HepG2 (cell line): ENCODE data around the gene IPO9. TPM values are rescaled to one million over a fixed set of nuclear protein-coding genes. Genes with fewer than 3 reads are reported as not detected.

Source experiments
- BCL6 ChIP-seq: IDR thresholded peaks from 2 replicates; pipeline ENCODE4 v1.6.1; 2016; ENCODE audit warnings: missing genetic modification reagents, missing compliant biosample characterization
- CEBPB ChIP-seq: IDR thresholded peaks from 2 replicates; pipeline ENCODE4 v1.6.1; 2011; ENCODE audit warnings: low read depth, low read length, improper control_type of control experiment, borderline replicate concordance
- CHD4 ChIP-seq: fragments of 200-600 bp; sonication (generic); IDR thresholded peaks from 2 replicates; pipeline ENCODE4 v1.7.0; 2017; ENCODE audit warnings: mild to moderate bottlenecking, low read length, borderline replicate concordance
- DRAP1 ChIP-seq: IDR thresholded peaks from 2 replicates; pipeline ENCODE4 v1.6.1; 2016; ENCODE audit warnings: missing genetic modification reagents, missing compliant biosample characterization
- EZH2 ChIP-seq: conservative IDR thresholded peaks from 2 replicates; pipeline ENCODE4 v1.6.1; 2012; ENCODE audit warnings: mild to moderate bottlenecking, low read depth, low read length, moderate library complexity
- FIP1L1 ChIP-seq: fragments of 200-400 bp; formaldehyde crosslinking; IDR thresholded peaks from 2 replicates; pipeline ENCODE4 v1.6.1; 2018; ENCODE audit warnings: low read depth, mild to moderate bottlenecking, low read length, moderate library complexity, borderline replicate concordance; ENCODE audit not compliant: insufficient read depth
- FOXK1 ChIP-seq: sonication (generic); formaldehyde crosslinking; IDR thresholded peaks from 2 replicates; pipeline ENCODE4 v1.4.0; 2020; ENCODE audit warnings: low read depth, missing genetic modification reagents, borderline replicate concordance
- GRHL1 ChIP-seq: sonication (generic); formaldehyde crosslinking; conservative IDR thresholded peaks from 2 replicates; pipeline ENCODE4 v1.8.0; 2022; ENCODE audit warnings: missing genetic modification reagents
- HIVEP1 ChIP-seq: sonication (generic); formaldehyde crosslinking; IDR thresholded peaks from 2 replicates; pipeline ENCODE4 v1.4.0; 2020; ENCODE audit warnings: mild to moderate bottlenecking, missing genetic modification reagents
- KAT8 ChIP-seq: IDR thresholded peaks from 2 replicates; pipeline ENCODE4 v1.6.1; 2016; ENCODE audit warnings: missing genetic modification reagents, missing compliant biosample characterization
- KLF6 ChIP-seq: IDR thresholded peaks from 2 replicates; pipeline ENCODE4 v1.8.0; 2016; ENCODE audit warnings: missing biosample characterization, missing genetic modification reagents
- MBNL3 ChIP-seq: fragments of 250-450 bp; sonication (Bioruptor Pico); conservative IDR thresholded peaks from 2 replicates; pipeline ENCODE4 v1.8.0; 2022; ENCODE audit warnings: mild to moderate bottlenecking, inconsistent platforms
- SMAD3 ChIP-seq: sonication (generic); formaldehyde crosslinking; IDR thresholded peaks from 2 replicates; pipeline ENCODE4 v1.4.0; 2020; ENCODE audit warnings: missing genetic modification reagents
- SRSF1 ChIP-seq: fragments of 200-400 bp; formaldehyde crosslinking; optimal IDR thresholded peaks from 2 replicates; pipeline ENCODE3; 2017; ENCODE audit warnings: mild to moderate bottlenecking, low read depth, low read length, moderate library complexity
- STAG1 ChIP-seq: sonication (generic); formaldehyde crosslinking; IDR thresholded peaks from 2 replicates; pipeline ENCODE4 v1.4.0; 2020; ENCODE audit warnings: missing genetic modification reagents
- WIZ ChIP-seq: sonication (generic); formaldehyde crosslinking; IDR thresholded peaks from 2 replicates; pipeline ENCODE4 v1.5.1; 2020; ENCODE audit warnings: mild to moderate bottlenecking, missing genetic modification reagents
- ZNF207 ChIP-seq: fragments of 450-650 bp; IDR thresholded peaks from 2 replicates; pipeline ENCODE4 v1.6.1; 2016; ENCODE audit warnings: antibody characterized with exemption, borderline replicate concordance
- ZNF3 ChIP-seq: IDR thresholded peaks from 2 replicates; pipeline ENCODE4 v1.7.0; 2017; ENCODE audit warnings: inconsistent platforms
- ZNF337 ChIP-seq: sonication (generic); formaldehyde crosslinking; IDR thresholded peaks from 2 replicates; pipeline ENCODE4 v1.5.1; 2020; ENCODE audit warnings: missing genetic modification reagents, low read depth, mild to moderate bottlenecking, borderline replicate concordance
- ZNF350 ChIP-seq: sonication (generic); formaldehyde crosslinking; IDR thresholded peaks from 2 replicates; pipeline ENCODE4 v1.4.0; 2020; ENCODE audit warnings: mild to moderate bottlenecking, low read depth, missing genetic modification reagents, borderline replicate concordance
- ZNF496 ChIP-seq: sonication (generic); formaldehyde crosslinking; IDR thresholded peaks from 2 replicates; pipeline ENCODE4 v1.8.1; 2023; ENCODE audit warnings: mild to moderate bottlenecking, moderate library complexity, missing genetic modification reagents; ENCODE audit not compliant: insufficient replicate concordance
- ZNF549 ChIP-seq: sonication (generic); formaldehyde crosslinking; IDR thresholded peaks from 2 replicates; pipeline ENCODE4 v1.5.0; 2020; ENCODE audit warnings: missing genetic modification reagents
- ZNF550 ChIP-seq: sonication (generic); formaldehyde crosslinking; IDR thresholded peaks from 2 replicates; pipeline ENCODE4 v1.4.0; 2020; ENCODE audit warnings: mild to moderate bottlenecking, missing genetic modification reagents, borderline replicate concordance
- ZNF569 ChIP-seq: sonication (generic); formaldehyde crosslinking; IDR thresholded peaks from 2 replicates; pipeline ENCODE4 v1.5.0; 2020; ENCODE audit warnings: mild to moderate bottlenecking, missing genetic modification reagents, moderate library complexity, borderline replicate concordance
- ZNF629 ChIP-seq: sonication (generic); formaldehyde crosslinking; conservative IDR thresholded peaks from 2 replicates; pipeline ENCODE4 v1.5.0; 2020; ENCODE audit warnings: missing genetic modification reagents
- ZNF782 ChIP-seq: sonication (generic); formaldehyde crosslinking; IDR thresholded peaks from 2 replicates; pipeline ENCODE4 v1.4.0; 2020; ENCODE audit warnings: missing genetic modification reagents, mild to moderate bottlenecking, borderline replicate concordance
- ZNF883 ChIP-seq: sonication (generic); formaldehyde crosslinking; IDR thresholded peaks from 2 replicates; pipeline ENCODE4 v1.5.1; 2020; ENCODE audit warnings: mild to moderate bottlenecking, missing genetic modification reagents; ENCODE audit errors: not compliant biosample characterization
- polyA plus RNA-seq, 8 experiments: library from polyadenylated mRNA; depleted of rRNA in 3 of 8; stranded (reverse) in 7 of 8; unstranded in 1 of 8; fragments of >200 nt; fragmentation: Illumina TruSeq in 4 of 8; extraction: Trizol in 4 of 8; gene quantifications; 2 replicates each; pipeline versions ENCODE4 v1.2.1 to v1.2.3, GENCODE V29; 2011 to 2016; ENCODE audit warnings: low read depth in 4 of 8, missing spikeins in 1 of 8, mixed read lengths in 1 of 8; ENCODE audit not compliant: insufficient read depth in 1 of 8
- total RNA-seq, 5 experiments: library from RNA; depleted of rRNA; stranded (reverse); fragments of >200 nt; fragmentation: Illumina TruSeq; extraction: Trizol; gene quantifications; 2 replicates each; pipeline ENCODE4 v1.2.3, GENCODE V29; 2016; ENCODE audit warnings: low read depth in 1 of 5
- TF ChIP-seq, protein P1 (sequence below): sonication (generic); formaldehyde crosslinking; IDR thresholded peaks from 2 replicates; pipeline ENCODE4 v1.5.0; 2020; ENCODE audit warnings: mild to moderate bottlenecking, missing genetic modification reagents

IPO9 gene
- total and polyA plus RNA-seq, 2 of the 13 experiments (the other 11 are each of a cell fraction or from before 2014, with no cell fraction given) = 31.0 to 34.8 TPM

DNA sequence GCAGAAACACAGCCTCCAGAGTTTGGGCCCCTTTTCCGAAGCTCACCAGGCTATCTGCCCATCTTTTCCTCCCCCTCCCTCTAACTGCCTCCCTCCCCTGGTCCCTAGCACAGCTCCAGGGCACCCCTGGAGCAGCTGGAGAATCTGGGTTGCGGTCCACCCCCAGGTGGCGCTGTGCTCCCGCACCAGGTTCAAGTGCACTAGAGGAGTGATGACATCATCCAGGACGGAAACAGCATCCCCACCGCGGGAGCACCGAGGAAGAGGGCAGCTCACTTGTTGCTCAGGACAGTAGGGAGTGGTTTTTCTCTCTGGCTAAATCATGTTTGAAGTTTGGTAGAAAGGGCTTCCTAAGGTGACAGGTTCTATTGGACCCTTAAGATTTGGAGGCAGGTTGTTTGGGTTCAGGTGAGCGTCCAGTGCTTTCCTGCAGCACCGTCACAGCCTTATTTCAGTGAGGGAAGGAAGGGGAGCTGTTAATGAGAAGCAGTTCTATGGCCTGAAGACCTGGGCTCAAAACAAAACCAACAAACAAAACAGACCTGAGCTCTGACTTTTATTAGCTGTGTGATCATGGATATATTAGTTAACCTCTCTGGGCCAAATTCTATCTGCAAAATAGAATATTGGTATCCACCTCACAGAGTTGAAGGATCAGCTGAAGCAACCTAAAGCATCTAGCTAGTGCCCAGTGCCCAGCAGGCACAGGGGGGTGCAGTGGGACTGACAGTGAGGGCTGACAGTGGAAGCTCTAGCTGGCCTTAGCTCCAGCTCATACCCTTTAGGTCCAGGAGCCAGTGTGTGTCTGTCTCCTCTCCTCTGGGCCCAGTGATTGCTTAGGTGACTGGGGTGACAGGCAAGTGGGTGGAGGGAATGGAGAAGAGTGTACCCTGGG, 67.2 kb downstream of the IPO9 start (continued):
- TF ChIP-seq KLF6 (CRISPR knock-in tag) = no peak
- TF ChIP-seq FOXK1 (CRISPR knock-in tag) = peak; percentile 55; the same call in 1 of the 2 replicates
- no peak for TF ChIP-seq ZNF3 (CRISPR knock-in tag)
- peak; percentile 94 for TF ChIP-seq STAG1 (CRISPR knock-in tag)
- TF ChIP-seq, protein P1, sequence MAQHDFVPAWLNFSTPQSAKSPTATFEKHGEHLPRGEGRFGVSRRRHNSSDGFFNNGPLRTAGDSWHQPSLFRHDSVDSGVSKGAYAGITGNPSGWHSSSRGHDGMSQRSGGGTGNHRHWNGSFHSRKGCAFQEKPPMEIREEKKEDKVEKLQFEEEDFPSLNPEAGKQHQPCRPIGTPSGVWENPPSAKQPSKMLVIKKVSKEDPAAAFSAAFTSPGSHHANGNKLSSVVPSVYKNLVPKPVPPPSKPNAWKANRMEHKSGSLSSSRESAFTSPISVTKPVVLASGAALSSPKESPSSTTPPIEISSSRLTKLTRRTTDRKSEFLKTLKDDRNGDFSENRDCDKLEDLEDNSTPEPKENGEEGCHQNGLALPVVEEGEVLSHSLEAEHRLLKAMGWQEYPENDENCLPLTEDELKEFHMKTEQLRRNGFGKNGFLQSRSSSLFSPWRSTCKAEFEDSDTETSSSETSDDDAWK (CRISPR knock-in tag) = no peak
- TF ChIP-seq BCL6 (CRISPR knock-in tag) = peak; percentile 44; the same call in 1 of the 2 replicates
- TF ChIP-seq ZNF350 (CRISPR knock-in tag) = 0 out of 2 replicates have a peak, but pooled peaks have one; percentile 31
- TF ChIP-seq ZNF207 = no peak
- no peak for TF ChIP-seq MBNL3 (CRISPR knock-in tag)
- no peak for TF ChIP-seq ZNF337 (CRISPR knock-in tag)
- TF ChIP-seq SMAD3 = peak; percentile 62; the same call in 1 of the 2 replicates
- no peak for TF ChIP-seq HIVEP1
- 0 out of 2 replicates have a peak, but pooled peaks have one; percentile 34 for TF ChIP-seq KAT8 (CRISPR knock-in tag)
- no peak for TF ChIP-seq ZNF883 (CRISPR knock-in tag)
- TF ChIP-seq ZNF550 (CRISPR knock-in tag) = 0 out of 2 replicates have a peak, but pooled peaks have one; percentile 24
- no peak for TF ChIP-seq ZNF569 (CRISPR knock-in tag)
- TF ChIP-seq CHD4 = no peak
- no peak for TF ChIP-seq ZNF629
- no peak for TF ChIP-seq SRSF1
- no peak for TF ChIP-seq ZNF549 (CRISPR knock-in tag)
- TF ChIP-seq DRAP1 (CRISPR knock-in tag) = no peak
- no peak for TF ChIP-seq WIZ (CRISPR knock-in tag)
- no peak for TF ChIP-seq GRHL1
- TF ChIP-seq CEBPB = peak; percentile 46; the same call in 1 of the 2 replicates
- TF ChIP-seq EZH2 = no peak
- TF ChIP-seq FIP1L1 = no peak
- no peak for TF ChIP-seq ZNF496 (CRISPR knock-in tag)
- TF ChIP-seq ZNF782 (CRISPR knock-in tag) = no peak
